ENCODE results near the gene CRACDL. TPM values are rescaled to one million over a fixed set of nuclear protein-coding genes. Genes with fewer than 3 reads are reported as not detected.

Gene CRACDL
- total and polyA plus RNA-seq, 8 donors: 3.6 to 11.0 (median 6.0) TPM

DNA sequence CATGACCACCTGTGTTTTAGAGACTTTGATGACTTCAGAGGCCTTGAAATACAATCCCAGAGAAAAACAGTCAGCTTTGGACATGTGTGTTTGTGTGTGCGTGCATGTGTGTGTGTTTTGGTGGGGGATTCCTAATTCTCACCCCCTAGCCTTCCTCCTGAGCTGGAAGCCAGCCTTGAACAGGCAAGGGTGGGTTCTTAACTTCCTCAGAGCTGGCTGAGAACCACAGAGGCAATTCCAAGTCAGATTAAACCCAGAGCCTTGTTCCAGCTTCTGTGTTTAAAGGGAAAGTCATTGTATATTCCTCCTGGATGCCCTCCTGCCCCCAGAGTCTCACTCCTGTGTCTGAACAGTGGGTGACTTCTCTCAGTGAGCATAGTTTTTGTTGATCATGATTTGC is 159.9 kb downstream of the CRACDL start:
- Histone ChIP-seq H3K27ac (peak overlapping the region; percentile 23 to 74 (median 66)), H3K4me1 (no peaks in the 10 kb centered on the region), H3K9me3 (no peaks in the 10 kb centered on the region), H3K36me3 (no peaks in the 10 kb centered on the region), H3K27me3 (no peaks in the 10 kb centered on the region), H3K4me3 (no peak overlapping the region)
- intact Hi-C loops (cut with DNase I): no loop called here
- no peak for ATAC-seq
- 80 to 96% methylated on average over 1 of the region's 1 CpG for WGBS, 2 donors
- TF ChIP-seq, protein P1, sequence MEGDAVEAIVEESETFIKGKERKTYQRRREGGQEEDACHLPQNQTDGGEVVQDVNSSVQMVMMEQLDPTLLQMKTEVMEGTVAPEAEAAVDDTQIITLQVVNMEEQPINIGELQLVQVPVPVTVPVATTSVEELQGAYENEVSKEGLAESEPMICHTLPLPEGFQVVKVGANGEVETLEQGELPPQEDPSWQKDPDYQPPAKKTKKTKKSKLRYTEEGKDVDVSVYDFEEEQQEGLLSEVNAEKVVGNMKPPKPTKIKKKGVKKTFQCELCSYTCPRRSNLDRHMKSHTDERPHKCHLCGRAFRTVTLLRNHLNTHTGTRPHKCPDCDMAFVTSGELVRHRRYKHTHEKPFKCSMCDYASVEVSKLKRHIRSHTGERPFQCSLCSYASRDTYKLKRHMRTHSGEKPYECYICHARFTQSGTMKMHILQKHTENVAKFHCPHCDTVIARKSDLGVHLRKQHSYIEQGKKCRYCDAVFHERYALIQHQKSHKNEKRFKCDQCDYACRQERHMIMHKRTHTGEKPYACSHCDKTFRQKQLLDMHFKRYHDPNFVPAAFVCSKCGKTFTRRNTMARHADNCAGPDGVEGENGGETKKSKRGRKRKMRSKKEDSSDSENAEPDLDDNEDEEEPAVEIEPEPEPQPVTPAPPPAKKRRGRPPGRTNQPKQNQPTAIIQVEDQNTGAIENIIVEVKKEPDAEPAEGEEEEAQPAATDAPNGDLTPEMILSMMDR (IDR thresholded peaks at IDR 0.05): no peak
- no peak for FAIRE-seq
- no peak for DNase-seq

DNA sequence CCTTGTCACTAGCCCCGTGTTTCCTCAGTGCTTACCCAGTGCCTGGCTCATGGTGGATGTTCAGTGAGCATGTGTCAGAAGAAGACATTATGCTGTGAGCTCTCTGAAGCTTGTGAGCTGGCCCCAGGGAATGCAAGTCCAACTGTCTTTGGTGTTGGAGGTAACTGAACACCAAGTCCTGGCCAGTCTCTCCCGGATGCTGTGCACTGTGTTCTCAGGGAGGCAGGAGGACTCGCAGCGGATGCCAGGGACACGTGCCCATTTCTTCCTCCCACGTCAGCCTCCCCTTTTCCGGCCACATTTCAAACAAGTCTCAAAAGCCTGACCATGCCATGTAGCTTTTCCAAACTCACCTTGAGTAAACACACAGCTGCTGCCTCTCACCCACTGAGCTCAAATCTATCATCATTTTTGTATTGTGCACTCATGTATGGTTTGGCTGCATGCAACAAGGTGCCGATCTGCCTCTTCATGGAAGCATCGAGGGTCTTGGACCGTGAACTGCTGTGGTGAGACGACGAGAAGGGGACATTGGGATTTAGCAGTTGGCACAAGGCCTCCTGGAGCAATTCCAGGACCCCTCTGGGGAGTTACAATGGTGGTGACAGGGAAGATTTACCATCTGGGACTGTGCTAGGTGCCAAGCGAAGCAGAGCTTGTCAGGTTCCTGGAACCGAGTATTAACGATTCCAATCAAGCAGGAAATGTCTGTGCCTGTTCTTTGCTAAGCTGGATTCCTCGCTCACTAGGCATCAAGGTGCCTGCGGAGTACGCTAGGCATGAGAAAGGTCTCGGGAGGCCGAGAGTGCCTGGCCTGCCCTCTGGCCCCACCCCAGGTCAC is 160.7 kb downstream of the CRACDL start:
- peak overlapping the region; percentile 23 to 74 (median 66) for H3K27ac ChIP-seq
- DNase-seq (peak in 2 of 6 donors; percentile 23 to 41), FAIRE-seq (no peak), ATAC-seq (peak; percentile 54 to 79 (median 55))
- no peaks in the 10 kb centered on the region for H3K4me1 ChIP-seq
- H3K36me3 ChIP-seq: no peaks in the 10 kb centered on the region
- H3K27me3 ChIP-seq: no peaks in the 10 kb centered on the region
- TF ChIP-seq, protein P1 (IDR thresholded peaks at IDR 0.05): no peak
- 67 to 77% methylated on average over 20 of the region's 20 CpGs for WGBS, 2 donors
- H3K4me3 ChIP-seq: no peak overlapping the region
- H3K9me3 ChIP-seq: no peaks in the 10 kb centered on the region
- intact Hi-C loops (cut with DNase I): no loop called here

DNA sequence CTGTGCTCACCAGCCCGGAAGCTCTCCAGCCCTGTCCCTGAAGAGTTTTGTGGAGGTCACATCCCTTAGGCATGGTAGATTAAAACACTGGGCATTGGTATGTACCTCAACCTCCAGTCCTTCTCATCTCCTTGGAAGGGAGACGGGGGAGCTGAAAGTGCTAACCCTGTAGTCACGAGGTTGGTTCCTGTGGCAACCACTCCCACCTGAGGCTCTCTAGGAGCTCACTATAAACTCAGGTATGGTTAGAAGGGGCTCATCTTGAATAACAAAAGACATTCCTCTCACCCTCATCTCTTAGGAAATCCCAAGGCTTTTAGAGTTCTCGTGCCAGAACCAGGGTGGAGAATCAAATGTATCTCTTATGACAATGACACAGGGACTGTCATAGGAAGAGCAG is 162.1 kb downstream of the CRACDL start:
- intact Hi-C loops (cut with DNase I): no loop called here
- no peaks in the 10 kb centered on the region for H3K36me3 ChIP-seq
- 96 to 99% methylated on average over 4 of the region's 4 CpGs for WGBS, 2 donors
- ATAC-seq (no peak), DNase-seq (no peak), FAIRE-seq (no peak)
- no peaks in the 10 kb centered on the region for H3K27me3 ChIP-seq
- H3K4me3 ChIP-seq: no peak overlapping the region
- H3K27ac ChIP-seq: no peak overlapping the region
- TF ChIP-seq, protein P1 (IDR thresholded peaks at IDR 0.05): no peak
- H3K9me3 ChIP-seq: no peaks in the 10 kb centered on the region
- peaks cover 0 to 10% (median 9%) of the 10 kb centered on the region in 3 donors for H3K4me1 ChIP-seq

DNA sequence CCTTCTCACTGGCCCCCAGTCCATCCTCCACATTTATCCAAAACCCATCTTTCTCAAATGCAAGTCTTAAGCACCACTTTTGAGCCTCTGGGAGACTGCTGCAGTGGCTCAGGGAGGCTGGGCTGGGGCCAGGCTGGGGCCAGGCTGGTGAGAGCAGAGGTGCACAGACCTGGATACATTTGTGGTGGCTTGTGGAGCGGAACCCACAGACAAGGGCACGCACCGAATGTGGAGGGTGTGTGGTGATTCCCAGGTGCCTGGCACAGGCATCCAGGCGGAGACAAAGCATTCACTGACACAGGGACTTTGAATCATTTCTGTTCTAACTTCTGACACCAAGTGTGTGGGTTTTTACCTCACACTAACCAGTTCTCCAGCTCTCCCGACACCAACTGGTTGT is 162.9 kb downstream of the CRACDL start:
- Histone ChIP-seq H3K27ac (no peak overlapping the region), H3K36me3 (no peaks in the 10 kb centered on the region), H3K4me3 (no peak overlapping the region), H3K9me3 (no peaks in the 10 kb centered on the region), H3K4me1 (peaks cover 0 to 15% (median 9%) of the 10 kb centered on the region in 3 donors), H3K27me3 (no peaks in the 10 kb centered on the region)
- no peak for DNase-seq
- FAIRE-seq: no peak
- TF ChIP-seq, protein P1 (IDR thresholded peaks at IDR 0.05): no peak
- intact Hi-C loops (cut with DNase I): no loop called here
- 92 to 93% methylated on average over 5 of the region's 5 CpGs for WGBS, 2 donors
- ATAC-seq: no peak

DNA sequence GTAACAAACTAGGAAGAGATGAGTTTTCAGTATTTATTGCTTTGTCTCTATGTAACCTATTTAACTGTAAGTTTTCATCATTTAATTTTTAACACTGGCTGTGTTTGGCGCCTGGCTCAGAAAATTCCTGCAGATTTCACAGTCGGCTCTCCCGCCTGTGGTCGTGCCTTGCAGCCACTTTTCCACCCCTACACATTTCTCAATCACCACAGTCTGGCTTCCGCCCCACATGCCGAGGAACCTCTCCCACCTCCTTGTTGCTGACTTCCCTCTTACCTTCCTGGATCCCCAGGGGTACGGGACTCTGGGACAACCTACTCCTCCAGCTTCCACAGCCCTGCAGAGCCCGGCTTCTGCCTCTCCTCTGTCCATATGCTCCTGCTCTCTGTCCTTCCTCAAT is 163.5 kb downstream of the CRACDL start:
- Histone ChIP-seq H3K9me3 (no peaks in the 10 kb centered on the region), H3K4me1 (peaks cover 0 to 15% (median 9%) of the 10 kb centered on the region in 3 donors), H3K4me3 (no peak overlapping the region), H3K27me3 (no peaks in the 10 kb centered on the region), H3K27ac (no peak overlapping the region), H3K36me3 (no peaks in the 10 kb centered on the region)
- WGBS, 2 donors: 83 to 89% methylated on average over 8 of the region's 8 CpGs
- intact Hi-C loops (cut with DNase I): no loop called here
- TF ChIP-seq, protein P1 (IDR thresholded peaks at IDR 0.05): no peak
- FAIRE-seq (no peak), ATAC-seq (no peak), DNase-seq (no peak)

Measured in pancreas (tissue), 10 donors.